Subcutaneous abdominal adipose tissue (tissue), 5 donors: ENCODE data around the gene SPACDR.
A peak's percentile ranks its signal among the peaks of the same experiment; 100 is the strongest.
"Not testable (repeated sequence)": the region's sequence is repeated elsewhere in the genome, so short reads cannot be mapped to it uniquely, and the experiment has no call there.

Source experiments
- H3K27ac ChIP-seq: one replicate; pipeline ENCODE4 v1.7.0; 2013; ENCODE audit warnings: low read depth, mild to moderate bottlenecking, inconsistent platforms, low read length, moderate library complexity
- H3K27me3 ChIP-seq, 5 donors: one replicate each; pipeline ENCODE4 v1.7.0; 2013; ENCODE audit warnings: low read length in 5 of 5, inconsistent platforms in 1 of 5; ENCODE audit not compliant: control insufficient read depth in 5 of 5, insufficient read depth in 4 of 5
- H3K36me3 ChIP-seq, 5 donors: one replicate each; pipeline ENCODE4 v1.7.0; 2013; ENCODE audit warnings: low read length in 5 of 5; ENCODE audit not compliant: control insufficient read depth in 5 of 5, insufficient read depth in 5 of 5
- H3K4me1 ChIP-seq, 5 donors: one replicate each; pipeline ENCODE4 v1.7.0; 2013; ENCODE audit warnings: low read length in 5 of 5, mild to moderate bottlenecking in 3 of 5, moderate library complexity in 1 of 5; ENCODE audit not compliant: control insufficient read depth in 5 of 5, insufficient read depth in 5 of 5
- H3K4me3 ChIP-seq, 5 donors: one replicate each; pipeline ENCODE4 v1.7.0; 2013; ENCODE audit warnings: low read length in 5 of 5, low read depth in 1 of 5
- H3K9ac ChIP-seq, 5 donors: one replicate each; pipeline ENCODE4 v1.7.0; 2013; ENCODE audit warnings: low read length in 5 of 5, mild to moderate bottlenecking in 4 of 5, moderate library complexity in 3 of 5
- H3K9me3 ChIP-seq, 5 donors: one replicate each; pipeline ENCODE4 v1.7.0; 2013; ENCODE audit warnings: low read length in 5 of 5; ENCODE audit not compliant: control insufficient read depth in 5 of 5
- donor health status: healthy.
- donor health status: healthy.
- donor health status: healthy.
- donor health status: healthy.
- donor health status: healthy.

Gene SPACDR

GRCh38 chr7:100447363-100447762, 16.7 kb downstream of the SPACDR start:
- H3K27me3 ChIP-seq, H3K9ac ChIP-seq, H3K9me3 ChIP-seq, H3K4me3 ChIP-seq, H3K27ac ChIP-seq, H3K36me3 ChIP-seq: not testable (repeated sequence)
- H3K4me1 ChIP-seq: peaks cover 0 to 45% (median 26%) of the 10 kb centered on the region in 5 donors

- H3K9me3 ChIP-seq: no peaks in the 10 kb centered on the region
- H3K36me3 ChIP-seq: no peaks in the 10 kb centered on the region
- H3K27me3 ChIP-seq: no peaks in the 10 kb centered on the region
- no peak overlapping the region for H3K27ac ChIP-seq
- peak overlapping the region in 1 of 5 donors; percentile 31 for H3K9ac ChIP-seq
- H3K4me3 ChIP-seq: no peak overlapping the region
- H3K4me1 ChIP-seq: peaks cover 0 to 45% (median 26%) of the 10 kb centered on the region in 5 donors
These were observed 18.0 kb downstream of the SPACDR start for GRCh38 chr7:100446040-100446439.

GRCh38 chr7:100444311-100445278, 19.5 kb downstream of the SPACDR start:
- Histone ChIP-seq H3K9ac (peak overlapping the region in 2 of 5 donors; percentile 8 to 35), H3K27me3 (no peaks in the 10 kb centered on the region), H3K36me3 (no peaks in the 10 kb centered on the region), H3K4me3 (peak overlapping the region in 1 of 5 donors; percentile 14), H3K4me1 (peaks cover 0 to 35% (median 16%) of the 10 kb centered on the region in 5 donors), H3K27ac (peak overlapping the region; percentile 78), H3K9me3 (no peaks in the 10 kb centered on the region)

- H3K27ac ChIP-seq: peak overlapping the region; percentile 78
- H3K4me3 ChIP-seq: no peak overlapping the region
- no peaks in the 10 kb centered on the region for H3K36me3 ChIP-seq
- H3K9ac ChIP-seq: peak overlapping the region in 1 of 5 donors; percentile 30
- no peaks in the 10 kb centered on the region for H3K9me3 ChIP-seq
- peaks cover 0 to 33% (median 16%) of the 10 kb centered on the region in 5 donors for H3K4me1 ChIP-seq
- H3K27me3 ChIP-seq: no peaks in the 10 kb centered on the region
These were observed 20.8 kb downstream of the SPACDR start for GRCh38 chr7:100443096-100443840.

GRCh38 chr7:100441641-100442535, 22.2 kb downstream of the SPACDR start:
- H3K4me3 ChIP-seq: no peak overlapping the region
- H3K27ac ChIP-seq: no peak overlapping the region
- peaks cover 0 to 33% (median 19%) of the 10 kb centered on the region in 5 donors for H3K4me1 ChIP-seq
- H3K27me3 ChIP-seq: no peaks in the 10 kb centered on the region
- H3K9me3 ChIP-seq: no peaks in the 10 kb centered on the region
- no peaks in the 10 kb centered on the region for H3K36me3 ChIP-seq
- H3K9ac ChIP-seq: no peak overlapping the region

GRCh38 chr7:100439244-100439643, 24.8 kb downstream of the SPACDR start:
- H3K27me3 ChIP-seq, H3K9ac ChIP-seq, H3K4me3 ChIP-seq, H3K9me3 ChIP-seq, H3K36me3 ChIP-seq, H3K27ac ChIP-seq: not testable (repeated sequence)
- H3K4me1 ChIP-seq: peaks cover 2 to 36% (median 21%) of the 10 kb centered on the region in 5 donors

- H3K27me3 ChIP-seq, H3K9ac ChIP-seq, H3K27ac ChIP-seq, H3K4me3 ChIP-seq, H3K9me3 ChIP-seq: not testable (repeated sequence)
- Histone ChIP-seq H3K4me1 (peaks cover 2 to 34% (median 19%) of the 10 kb centered on the region in 5 donors), H3K36me3 (peaks cover 0 to 11% (median 10%) of the 10 kb centered on the region in 5 donors)
These were observed 25.3 kb downstream of the SPACDR start for GRCh38 chr7:100438731-100439130.

GRCh38 chr7:100438172-100438571, 25.9 kb downstream of the SPACDR start:
- Histone ChIP-seq H3K27me3 (no peaks in the 10 kb centered on the region), H3K9ac (no peak overlapping the region), H3K4me1 (peaks cover 2 to 34% (median 25%) of the 10 kb centered on the region in 5 donors), H3K36me3 (peaks cover 0 to 17% (median 15%) of the 10 kb centered on the region in 5 donors), H3K9me3 (no peaks in the 10 kb centered on the region), H3K27ac (no peak overlapping the region), H3K4me3 (no peak overlapping the region)
